Endometrial microvascular endothelial cells (primary cell): Measurements from ENCODE around the gene EEPD1. TPM values are rescaled to one million over a fixed set of nuclear protein-coding genes. Genes with fewer than 3 reads are reported as not detected.

Experiments
- in situ Hi-C: cut with HindIII; loops from 2 replicates; pipeline ENCODE4 v1.10.0; 2017; ENCODE audit warnings: low sequenced_read_pairs, low pct_unique_long_range_greater_than_20kb; ENCODE audit errors: inconsistent ontology term
- total RNA-seq: library from RNA; depleted of rRNA; stranded (reverse); fragments of >200 nt; gene quantifications from one replicate; pipeline ENCODE4 v1.2.3, GENCODE V29; 2015; ENCODE audit errors: inconsistent ontology term

EEPD1 gene
- total RNA-seq, 1 donor from 2014 or later: 2.1 TPM

GRCh38 chr7:36304099-36304425 lies 151.0 kb downstream of the EEPD1 start:
- in situ Hi-C loops: loop anchor here (25.0 kb wide), 1 partner anchor 317 kb away; no protein-coding TSS in a partner anchor

- in situ Hi-C loops: loop anchor here (25.0 kb wide), 1 partner anchor 318 kb away; no protein-coding TSS in a partner anchor
Measured at GRCh38 chr7:36305226-36305625, 152.2 kb downstream of the EEPD1 start.

GRCh38 chr7:36305648-36306047 lies 152.6 kb downstream of the EEPD1 start:
- in situ Hi-C loops: loop anchor here (25.0 kb wide), 1 partner anchor 318 kb away; no protein-coding TSS in a partner anchor

GRCh38 chr7:36306222-36306621 lies 153.2 kb downstream of the EEPD1 start:
- in situ Hi-C loops: loop anchor here (25.0 kb wide), 1 partner anchor 319 kb away; no protein-coding TSS in a partner anchor

- in situ Hi-C loops: loop anchor here (25.0 kb wide), 1 partner anchor 319 kb away; no protein-coding TSS in a partner anchor
Measured at GRCh38 chr7:36306722-36307121, 153.7 kb downstream of the EEPD1 start.

- in situ Hi-C loops: loop anchor here (25.0 kb wide), 1 partner anchor 321 kb away; no protein-coding TSS in a partner anchor
Measured at GRCh38 chr7:36308031-36308430, 155.0 kb downstream of the EEPD1 start.

GRCh38 chr7:36309301-36309700 lies 156.2 kb downstream of the EEPD1 start:
- in situ Hi-C loops: loop anchor here (25.0 kb wide), 1 partner anchor 322 kb away; no protein-coding TSS in a partner anchor

- in situ Hi-C loops: loop anchor here (25.0 kb wide), 1 partner anchor 322 kb away; no protein-coding TSS in a partner anchor
Measured at GRCh38 chr7:36309716-36310115, 156.7 kb downstream of the EEPD1 start.

- in situ Hi-C loops: loop anchor here (25.0 kb wide), 1 partner anchor 324 kb away; no protein-coding TSS in a partner anchor
Measured at GRCh38 chr7:36310897-36311296, 157.8 kb downstream of the EEPD1 start.

GRCh38 chr7:36311539-36311938 lies 158.5 kb downstream of the EEPD1 start:
- in situ Hi-C loops: loop anchor here (25.0 kb wide), 1 partner anchor 324 kb away; no protein-coding TSS in a partner anchor

- in situ Hi-C loops: loop anchor here (25.0 kb wide), 1 partner anchor 325 kb away; no protein-coding TSS in a partner anchor
Measured at GRCh38 chr7:36312064-36312914, 159.2 kb downstream of the EEPD1 start.

- in situ Hi-C loops: loop anchor here (25.0 kb wide), 1 partner anchor 326 kb away; no protein-coding TSS in a partner anchor
Measured at GRCh38 chr7:36312915-36313334, 159.9 kb downstream of the EEPD1 start.

- in situ Hi-C loops: loop anchor here (25.0 kb wide), 1 partner anchor 326 kb away; no protein-coding TSS in a partner anchor
Measured at GRCh38 chr7:36313607-36314006, 160.6 kb downstream of the EEPD1 start.

- in situ Hi-C loops: loop anchor here (25.0 kb wide), 1 partner anchor 327 kb away; no protein-coding TSS in a partner anchor
Measured at GRCh38 chr7:36314491-36314890, 161.4 kb downstream of the EEPD1 start.

GRCh38 chr7:36315309-36315944 lies 162.4 kb downstream of the EEPD1 start:
- in situ Hi-C loops: loop anchor here (25.0 kb wide), 1 partner anchor 328 kb away; no protein-coding TSS in a partner anchor

- in situ Hi-C loops: loop anchor here (25.0 kb wide), 1 partner anchor 329 kb away; no protein-coding TSS in a partner anchor
Measured at GRCh38 chr7:36316319-36316718, 163.3 kb downstream of the EEPD1 start.

GRCh38 chr7:36317276-36317675 lies 164.2 kb downstream of the EEPD1 start:
- in situ Hi-C loops: loop anchor here (25.0 kb wide), 1 partner anchor 330 kb away; no protein-coding TSS in a partner anchor

- in situ Hi-C loops: loop anchor here (25.0 kb wide), 1 partner anchor 331 kb away; no protein-coding TSS in a partner anchor
Measured at GRCh38 chr7:36318116-36318515, 165.1 kb downstream of the EEPD1 start.

- in situ Hi-C loops: loop anchor here (25.0 kb wide), 1 partner anchor 334 kb away; no protein-coding TSS in a partner anchor
Measured at GRCh38 chr7:36321284-36321683, 168.2 kb downstream of the EEPD1 start.
